Mesothelial cell of epicardium (in vitro differentiated cells): ENCODE measurements around the gene LRWD1. TPM values are rescaled to one million over a fixed set of nuclear protein-coding genes. Genes with fewer than 3 reads are reported as not detected.
A peak's percentile ranks its signal among the peaks of the same experiment; 100 is the strongest.

Source experiments
- DNase-seq, 2 experiments: peaks; one replicate each; pipeline ENCODE4 v3.0.0; 2021; ENCODE audit warnings: low spot score in 2 of 2; ENCODE audit not compliant: unreplicated experiment in 2 of 2
- H3K27ac Mint-ChIP-seq: 2 replicates; pipeline ENCODE4 v1.8.0; 2021; ENCODE audit warnings: mixed read lengths
- H3K27me3 Mint-ChIP-seq: 2 replicates; pipeline ENCODE4 v1.8.0; 2021; ENCODE audit warnings: low read depth, mixed read lengths
- H3K36me3 Mint-ChIP-seq: 2 replicates; pipeline ENCODE4 v1.8.0; 2021; ENCODE audit warnings: mixed read lengths
- H3K4me1 Mint-ChIP-seq: 2 replicates; pipeline ENCODE4 v1.8.0; 2021; ENCODE audit warnings: mixed read lengths
- H3K4me3 Mint-ChIP-seq: 2 replicates; pipeline ENCODE4 v1.8.0; 2021; ENCODE audit warnings: mild to moderate bottlenecking, moderate library complexity, mixed read lengths
- H3K9me3 Mint-ChIP-seq: 2 replicates; pipeline ENCODE4 v1.8.0; 2021; ENCODE audit warnings: mixed read lengths
- CTCF ChIP-seq: fragments of 200-600 bp; sonication (generic); IDR thresholded peaks from one replicate; pipeline ENCODE4 v1.5.0; 2021; ENCODE audit warnings: antibody characterized with exemption; ENCODE audit not compliant: unreplicated experiment
- total RNA-seq: library from RNA; stranded (reverse); gene quantifications from 3 replicates; pipeline ENCODE4 v1.2.1, GENCODE V29; 2021

Gene LRWD1
- total RNA-seq, 1 donor from 2014 or later = 19.2 TPM

GRCh38 chr7:102427019-102427405 is 37.8 kb upstream of the LRWD1 start:
- no peak for TF ChIP-seq CTCF
- Mint-ChIP-seq H3K27me3 (no peaks in the 10 kb centered on the region), H3K4me1 (peaks cover 7% of the 10 kb centered on the region), H3K36me3 (peaks cover 24% of the 10 kb centered on the region), H3K9me3 (no peaks in the 10 kb centered on the region), H3K4me3 (no peak overlapping the region), H3K27ac (no peak overlapping the region)
- no peak for DNase-seq

GRCh38 chr7:102429141-102429899 is 35.5 kb upstream of the LRWD1 start:
- Mint-ChIP-seq H3K27me3 (no peaks in the 10 kb centered on the region), H3K4me1 (peaks cover 17% of the 10 kb centered on the region), H3K9me3 (no peaks in the 10 kb centered on the region), H3K4me3 (no peak overlapping the region), H3K27ac (peak overlapping the region; percentile 26), H3K36me3 (peaks cover 20% of the 10 kb centered on the region)
- DNase-seq = no peak
- TF ChIP-seq CTCF = no peak

- Mint-ChIP-seq H3K36me3 (peaks cover 2% of the 10 kb centered on the region), H3K27me3 (no peaks in the 10 kb centered on the region), H3K4me3 (peak overlapping the region; percentile 74)
Measured at GRCh38 chr7:102431617-102432298, 33.0 kb upstream of the LRWD1 start.

GRCh38 chr7:102432442-102433218 is 32.2 kb upstream of the LRWD1 start:
- DNase-seq = no peak
- Mint-ChIP-seq H3K36me3 (no peaks in the 10 kb centered on the region), H3K27me3 (no peaks in the 10 kb centered on the region), H3K27ac (peak overlapping the region; percentile 82), H3K4me1 (peaks cover 22% of the 10 kb centered on the region), H3K4me3 (peak overlapping the region; percentile 74), H3K9me3 (no peaks in the 10 kb centered on the region)
- TF ChIP-seq CTCF = no peak

More at GRCh38 chr7:102431617-102432298, 33.0 kb upstream of the LRWD1 start:
- TF ChIP-seq CTCF = no peak
- Mint-ChIP-seq H3K9me3 (no peaks in the 10 kb centered on the region), H3K27ac (peak overlapping the region; percentile 84), H3K4me1 (peaks cover 22% of the 10 kb centered on the region)
- DNase-seq = no peak

GRCh38 chr7:102433219-102434038 is 31.4 kb upstream of the LRWD1 start, which contains the start of gene ORAI2:
ORAI2 (plus strand) TSS chr7:102433575; CDS start chr7:102438957, 5,382 bp downstream.
- peak within 1 kb of the TSS; percentile 82 for H3K27ac Mint-ChIP-seq
- peak within 1 kb of the TSS; percentile 77 for H3K4me3 Mint-ChIP-seq
- H3K36me3 Mint-ChIP-seq = no peaks in the 10 kb centered on the region
- no peaks in the 10 kb centered on the region for H3K9me3 Mint-ChIP-seq
- TF ChIP-seq CTCF = no peak
- H3K4me1 Mint-ChIP-seq = peaks cover 22% of the 10 kb centered on the region
- no peaks in the 10 kb centered on the region for H3K27me3 Mint-ChIP-seq
- DNase-seq = peak; percentile 82 to 85
